K562 (cell line): Measurements from ENCODE around the gene MMEL1. TPM values are rescaled to one million over a fixed set of nuclear protein-coding genes. Genes with fewer than 3 reads are reported as not detected.

Source experiments
- RERE ChIP-seq: sonication (generic); formaldehyde crosslinking; IDR thresholded peaks from 2 replicates; pipeline ENCODE4 v1.8.0; 2023; ENCODE audit warnings: missing genetic modification reagents, mild to moderate bottlenecking, borderline replicate concordance
- XRCC5 ChIP-seq: fragments of 200-400 bp; formaldehyde crosslinking; IDR thresholded peaks from 2 replicates; pipeline ENCODE4 v1.6.1; 2017; ENCODE audit warnings: low read depth, mild to moderate bottlenecking, low read length
- ZNF436 ChIP-seq: fragments of 250-450, 450-650 bp; sonication (Bioruptor Pico); formaldehyde crosslinking; IDR thresholded peaks from 2 replicates; pipeline ENCODE4 v1.7.0; 2020; ENCODE audit warnings: mild to moderate bottlenecking
- ZNF740 ChIP-seq, 3 experiments: fragments of 200-800 bp in 1 of 3; sonication (Bioruptor generic) in 1 of 3; sonication (generic) in 1 of 3; formaldehyde crosslinking in 1 of 3; IDR thresholded peaks; 2 replicates each; pipeline versions ENCODE4 v1.6.1 to v1.8.0; 2016 to 2022; ENCODE audit warnings: mild to moderate bottlenecking in 2 of 3, missing compliant biosample characterization in 2 of 3, missing genetic modification characterization in 2 of 3, missing genetic modification reagents in 1 of 3
- polyA plus RNA-seq, 8 experiments: library from polyadenylated mRNA; depleted of rRNA in 4 of 8; stranded (reverse) in 5 of 8; unstranded in 3 of 8; fragments of >200 nt; fragmentation: Nextera tagmentation in 2 of 8; fragmentation: Illumina TruSeq in 1 of 8; extraction: Ambion mirVana in 2 of 8; extraction: Trizol in 1 of 8; gene quantifications; 2 replicates each; pipeline versions ENCODE4 v1.2.1 to v1.2.3, GENCODE V29; 2011 to 2014; ENCODE audit warnings: inconsistent platforms in 1 of 8, missing spikeins in 1 of 8
- total RNA-seq, 7 experiments: library from RNA; depleted of rRNA in 6 of 7; stranded (reverse); fragments of >200 nt in 6 of 7; fragmentation: Illumina TruSeq in 2 of 7; extraction: Trizol in 2 of 7; gene quantifications; 2 replicates each; pipeline versions ENCODE4 v1.2.1 to v1.2.3, GENCODE V29; 2011 to 2021; ENCODE audit warnings: low replicate concordance in 1 of 7
- TF ChIP-seq, protein P1 (sequence below): IDR thresholded peaks from 2 replicates; pipeline ENCODE4 v1.6.1; 2014; ENCODE audit warnings: antibody characterized with exemption

MMEL1 gene
- total and polyA plus RNA-seq, 9 of the 15 experiments (the other 6 are each of a cell fraction or from before 2014, with no cell fraction given), result not detected

- TF ChIP-seq RERE (CRISPR knock-in tag), result 0 out of 2 replicates have a peak, but pooled peaks have one; percentile 13
- TF ChIP-seq, protein P1, sequence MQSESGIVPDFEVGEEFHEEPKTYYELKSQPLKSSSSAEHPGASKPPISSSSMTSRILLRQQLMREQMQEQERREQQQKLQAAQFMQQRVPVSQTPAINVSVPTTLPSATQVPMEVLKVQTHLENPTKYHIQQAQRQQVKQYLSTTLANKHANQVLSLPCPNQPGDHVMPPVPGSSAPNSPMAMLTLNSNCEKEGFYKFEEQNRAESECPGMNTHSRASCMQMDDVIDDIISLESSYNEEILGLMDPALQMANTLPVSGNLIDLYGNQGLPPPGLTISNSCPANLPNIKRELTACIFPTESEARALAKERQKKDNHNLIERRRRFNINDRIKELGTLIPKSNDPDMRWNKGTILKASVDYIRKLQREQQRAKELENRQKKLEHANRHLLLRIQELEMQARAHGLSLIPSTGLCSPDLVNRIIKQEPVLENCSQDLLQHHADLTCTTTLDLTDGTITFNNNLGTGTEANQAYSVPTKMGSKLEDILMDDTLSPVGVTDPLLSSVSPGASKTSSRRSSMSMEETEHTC, result peak; percentile 57
- TF ChIP-seq XRCC5, result 0 out of 2 replicates have a peak, but pooled peaks have one; percentile 13
- TF ChIP-seq ZNF436 (CRISPR knock-in tag), result peak; percentile 97
- peak; percentile 59; the same call in 1 of the 2 replicates for TF ChIP-seq ZNF740 (CRISPR knock-in tag; IDR thresholded peaks at IDR 0.05)
- TF ChIP-seq ZNF740 (tag; IDR thresholded peaks at IDR 0.05), result peak in 1 of 2 experiments; percentile 99; a peak in 2 of 4 replicates
Observed at GRCh38 chr1:2545754-2546514, 86.9 kb downstream of the MMEL1 start (continued).
